ENCODE data around the gene TBC1D23.

GRCh38 chr3:100297784-100298183 lies 37.0 kb downstream of the TBC1D23 start:
- no peak for TF ChIP-seq ETS1 (IDR thresholded peaks at IDR 0.05)
- no peak for TF ChIP-seq CTCF (conservative IDR thresholded peaks at IDR 0.05; ENCODE audit: low read depth in 2 of 2)
- TF ChIP-seq POLR2AphosphoS5 (IDR thresholded peaks at IDR 0.05; ENCODE audit: low read depth), result no peak

All from GM23338 (cell line).